Loucy (cell line): Measurements from ENCODE around the gene VSTM5.

Experiments used
- H2AFZ ChIP-seq: fragments of 200-600 bp; sonication (generic); 2 replicates; pipeline ENCODE4 v1.6.0; 2016; ENCODE audit warnings: antibody characterized with exemption, mild to moderate bottlenecking, low read length, moderate library complexity
- H3F3A ChIP-seq: fragments of 200-600 bp; 2 replicates; pipeline ENCODE4 v1.6.0; 2016; ENCODE audit warnings: antibody characterized with exemption, low read depth, mild to moderate bottlenecking
- H3K27me3 ChIP-seq: fragments of 200-600 bp; sonication (generic); 2 replicates; pipeline ENCODE4 v1.6.1; 2014; ENCODE audit warnings: low read length, mild to moderate bottlenecking; ENCODE audit not compliant: insufficient read depth, poor library complexity, severe bottlenecking
- H3K36me3 ChIP-seq: fragments of 200-600 bp; sonication (generic); 2 replicates; pipeline ENCODE4 v1.6.1; 2016; ENCODE audit warnings: low read length; ENCODE audit not compliant: insufficient read depth
- H3K4me1 ChIP-seq: fragments of 200-600 bp; sonication (generic); 2 replicates; pipeline ENCODE4 v1.5.1; 2014; ENCODE audit warnings: low read length, mild to moderate bottlenecking; ENCODE audit not compliant: insufficient read depth, poor library complexity, severe bottlenecking
- H3K4me2 ChIP-seq: fragments of 200-600 bp; sonication (generic); 2 replicates; pipeline ENCODE4 v1.6.0; 2014; ENCODE audit warnings: antibody characterized with exemption, low read length, low read depth, mild to moderate bottlenecking; ENCODE audit not compliant: poor library complexity, severe bottlenecking
- H3K4me3 ChIP-seq: fragments of 200-600 bp; sonication (generic); 2 replicates; pipeline ENCODE4 v1.5.1; 2014; ENCODE audit warnings: low read length, mild to moderate bottlenecking, mixed read lengths; ENCODE audit not compliant: poor library complexity, severe bottlenecking
- H3K79me2 ChIP-seq: fragments of 200-600 bp; sonication (generic); 2 replicates; pipeline ENCODE4 v1.6.1; 2014; ENCODE audit warnings: low read length; ENCODE audit not compliant: insufficient read depth
- H3K9ac ChIP-seq: fragments of 200-600 bp; sonication (generic); 2 replicates; pipeline ENCODE4 v1.6.0; 2014; ENCODE audit warnings: mild to moderate bottlenecking, low read depth, low read length, moderate library complexity; ENCODE audit not compliant: poor library complexity, severe bottlenecking
- H3K9me2 ChIP-seq: fragments of 200-600 bp; sonication (generic); replicated peaks from 2 replicates; pipeline ENCODE4 v1.6.1; 2016; ENCODE audit warnings: low read depth, low read length, mixed read lengths
- H3K9me3 ChIP-seq: fragments of 200-600 bp; sonication (generic); 2 replicates; pipeline ENCODE4 v1.6.1; 2014; ENCODE audit warnings: mild to moderate bottlenecking, antibody characterized with exemption, low read length, low read depth; ENCODE audit not compliant: insufficient read depth
- H4K20me1 ChIP-seq: fragments of 200-600 bp; sonication (generic); 2 replicates; pipeline ENCODE4 v1.6.0; 2014; ENCODE audit warnings: antibody characterized with exemption, low read length, mild to moderate bottlenecking; ENCODE audit not compliant: insufficient read depth, poor library complexity, severe bottlenecking
- CTCF ChIP-seq: fragments of 200-600 bp; sonication (generic); conservative IDR thresholded peaks from 2 replicates; pipeline ENCODE4 v1.5.1; 2014; ENCODE audit warnings: mild to moderate bottlenecking, antibody characterized with exemption, low read length
- EZH2phosphoT487 ChIP-seq: fragments of 200-600 bp; IDR thresholded peaks from 2 replicates; pipeline ENCODE4 v1.6.1; 2018; ENCODE audit warnings: antibody characterized with exemption, mild to moderate bottlenecking, moderate library complexity, borderline replicate concordance

VSTM5 gene

DNA sequence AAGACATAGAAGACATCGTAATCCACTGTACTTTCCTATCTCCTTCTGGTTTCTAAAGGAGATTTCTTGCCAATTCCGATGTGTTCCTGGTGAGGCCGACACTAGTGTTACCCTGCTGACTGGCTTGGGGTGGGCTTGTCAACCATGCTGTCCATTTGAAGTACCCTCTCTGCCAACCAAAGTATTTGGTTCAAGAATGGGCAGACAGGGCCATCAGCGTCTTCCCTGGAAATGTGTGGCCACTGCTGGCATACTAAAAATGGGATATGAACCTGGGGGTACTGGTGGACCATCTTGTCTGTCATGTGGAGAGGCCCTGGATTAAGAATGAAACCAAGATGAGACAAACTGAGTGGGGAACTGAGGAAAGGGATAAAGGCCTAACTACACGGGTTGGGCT is 1.8 kb upstream of the VSTM5 start:
- no peak for TF ChIP-seq EZH2phosphoT487
- TF ChIP-seq CTCF: no peak
- no peaks in the 10 kb centered on the region for H3K9me2 ChIP-seq
- H4K20me1 ChIP-seq: no peaks in the 10 kb centered on the region
- no peak overlapping the region for H3K4me2 ChIP-seq
- no peak overlapping the region for H3K4me3 ChIP-seq
- H3K27me3 ChIP-seq: no peaks in the 10 kb centered on the region
- no peaks in the 10 kb centered on the region for H3K4me1 ChIP-seq
- H3K79me2 ChIP-seq: no peaks in the 10 kb centered on the region
- no peaks in the 10 kb centered on the region for H3F3A ChIP-seq
- H2AFZ ChIP-seq: no peak overlapping the region
- H3K9me3 ChIP-seq: no peaks in the 10 kb centered on the region
- H3K9ac ChIP-seq: no peak overlapping the region
- no peaks in the 10 kb centered on the region for H3K36me3 ChIP-seq

- Histone ChIP-seq H3K4me2 (no peak overlapping the region), H3K9me3 (no peaks in the 10 kb centered on the region)
These were observed 446 bp downstream of the VSTM5 start for GRCh38 chr11:93849751-93850593.

DNA sequence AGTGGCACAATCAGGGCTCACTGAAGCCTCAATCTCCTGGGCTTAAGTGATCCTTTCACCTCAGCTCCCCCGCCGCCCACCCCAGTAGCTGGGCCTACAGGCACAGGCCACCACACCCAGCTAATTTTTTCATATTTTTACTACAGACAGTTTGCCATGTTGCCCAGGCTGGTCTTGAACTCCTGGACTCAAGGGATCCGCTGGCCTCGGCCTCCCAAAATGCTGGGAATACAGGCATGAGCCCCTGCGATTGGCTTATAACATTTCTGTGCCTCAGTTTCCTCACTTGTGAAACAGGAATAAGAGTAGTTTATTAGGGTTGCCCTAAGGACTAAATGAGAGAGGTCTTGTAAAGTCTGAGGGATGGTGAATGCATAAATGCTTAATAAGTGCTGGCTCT is 1.2 kb downstream of the VSTM5 start:
- H2AFZ ChIP-seq: no peak overlapping the region
- H3K4me2 ChIP-seq: no peak overlapping the region
- no peak for TF ChIP-seq CTCF
- TF ChIP-seq EZH2phosphoT487: no peak

More at GRCh38 chr11:93849751-93850593, 446 bp downstream of the VSTM5 start:
- no peak overlapping the region for H3K9ac ChIP-seq
- no peaks in the 10 kb centered on the region for H4K20me1 ChIP-seq
- H3K4me1 ChIP-seq: no peaks in the 10 kb centered on the region
- H3K4me3 ChIP-seq: no peak overlapping the region
- H2AFZ ChIP-seq: no peak overlapping the region
- H3F3A ChIP-seq: no peaks in the 10 kb centered on the region
- H3K9me2 ChIP-seq: no peaks in the 10 kb centered on the region
- no peaks in the 10 kb centered on the region for H3K27me3 ChIP-seq
- TF ChIP-seq EZH2phosphoT487 (no peak), CTCF (no peak)
- H3K79me2 ChIP-seq: no peaks in the 10 kb centered on the region
- no peaks in the 10 kb centered on the region for H3K36me3 ChIP-seq

More for the DNA sequence above, 1.2 kb downstream of the VSTM5 start:
- Histone ChIP-seq H3K9me3 (no peaks in the 10 kb centered on the region), H4K20me1 (no peaks in the 10 kb centered on the region), H3F3A (no peaks in the 10 kb centered on the region), H3K36me3 (no peaks in the 10 kb centered on the region), H3K9ac (no peak overlapping the region), H3K9me2 (no peaks in the 10 kb centered on the region), H3K27me3 (no peaks in the 10 kb centered on the region), H3K79me2 (no peaks in the 10 kb centered on the region), H3K4me1 (no peaks in the 10 kb centered on the region), H3K4me3 (no peak overlapping the region)
